Suprapubic skin (tissue), 4 donors: ENCODE results near the gene PIK3IP1. TPM values are rescaled to one million over a fixed set of nuclear protein-coding genes. Genes with fewer than 3 reads are reported as not detected.

Experiments used
- DNase-seq, 2 donors: peaks; one replicate each; pipeline ENCODE4 v3.0.0-alpha.2; 2019; ENCODE audit warnings: low spot score in 2 of 2
- H3K27ac ChIP-seq: fragments of 200-600 bp; sonication (generic); one replicate; pipeline ENCODE4 v1.5.1; 2019
- H3K27me3 ChIP-seq: fragments of 200-600 bp; sonication (generic); one replicate; pipeline ENCODE4 v1.5.1; 2019
- H3K36me3 ChIP-seq: fragments of 200-600 bp; sonication (generic); one replicate; pipeline ENCODE4 v1.5.1; 2019
- H3K4me1 ChIP-seq: fragments of 200-600 bp; sonication (generic); one replicate; pipeline ENCODE4 v1.5.1; 2019
- H3K4me3 ChIP-seq: fragments of 200-600 bp; sonication (generic); one replicate; pipeline ENCODE4 v1.5.1; 2019; ENCODE audit warnings: mild to moderate bottlenecking
- H3K9me3 ChIP-seq: fragments of 200-600 bp; sonication (generic); one replicate; pipeline ENCODE4 v1.5.1; 2019
- EP300 ChIP-seq: sonication (generic); formaldehyde crosslinking; IDR thresholded peaks from one replicate; pipeline ENCODE4 v1.6.1; 2017; ENCODE audit warnings: antibody characterized with exemption
- POLR2A ChIP-seq, 2 donors: fragments of 450-650 bp; IDR thresholded peaks; one replicate each; pipeline ENCODE4 v1.6.1; 2017; ENCODE audit warnings: antibody characterized with exemption in 2 of 2, mild to moderate bottlenecking in 2 of 2, moderate library complexity in 2 of 2
- POLR2AphosphoS5 ChIP-seq, 3 donors: sonication (generic); formaldehyde crosslinking; IDR thresholded peaks; one replicate each; pipeline ENCODE4 v1.6.1; 2017; ENCODE audit warnings: antibody characterized with exemption in 3 of 3
- WGBS: methylation state at CpG from one replicate; pipeline ENCODE4 v1.1.5; 2018; 5-methylcytosine and 5-hydroxymethylcytosine counted together
- total RNA-seq, 4 donors: library from RNA; depleted of rRNA; stranded (reverse); fragments of >200 nt; gene quantifications; one replicate each; pipeline ENCODE4 v1.1.0, GENCODE V29; 2016
- TF ChIP-seq, protein P1 (sequence below), 2 donors: fragments of 200-600 bp in 1 of 2; fragments of 450-650 bp in 1 of 2; sonication (generic) in 1 of 2; IDR thresholded peaks; one replicate each; pipeline ENCODE4 v1.5.1; 2016 to 2019; ENCODE audit warnings: antibody characterized with exemption in 2 of 2, mild to moderate bottlenecking in 1 of 2, moderate library complexity in 1 of 2

The PIK3IP1 gene
- total RNA-seq, 4 donors from 2014 or later = 40.7 to 126 (median 64.4) TPM

GRCh38 chr22:31332010-31332409 is 39.7 kb upstream of the PIK3IP1 start:
- no peak for TF ChIP-seq POLR2AphosphoS5 (IDR thresholded peaks at IDR 0.05)
- no peak for TF ChIP-seq POLR2A (IDR thresholded peaks at IDR 0.05)
- TF ChIP-seq, protein P1, sequence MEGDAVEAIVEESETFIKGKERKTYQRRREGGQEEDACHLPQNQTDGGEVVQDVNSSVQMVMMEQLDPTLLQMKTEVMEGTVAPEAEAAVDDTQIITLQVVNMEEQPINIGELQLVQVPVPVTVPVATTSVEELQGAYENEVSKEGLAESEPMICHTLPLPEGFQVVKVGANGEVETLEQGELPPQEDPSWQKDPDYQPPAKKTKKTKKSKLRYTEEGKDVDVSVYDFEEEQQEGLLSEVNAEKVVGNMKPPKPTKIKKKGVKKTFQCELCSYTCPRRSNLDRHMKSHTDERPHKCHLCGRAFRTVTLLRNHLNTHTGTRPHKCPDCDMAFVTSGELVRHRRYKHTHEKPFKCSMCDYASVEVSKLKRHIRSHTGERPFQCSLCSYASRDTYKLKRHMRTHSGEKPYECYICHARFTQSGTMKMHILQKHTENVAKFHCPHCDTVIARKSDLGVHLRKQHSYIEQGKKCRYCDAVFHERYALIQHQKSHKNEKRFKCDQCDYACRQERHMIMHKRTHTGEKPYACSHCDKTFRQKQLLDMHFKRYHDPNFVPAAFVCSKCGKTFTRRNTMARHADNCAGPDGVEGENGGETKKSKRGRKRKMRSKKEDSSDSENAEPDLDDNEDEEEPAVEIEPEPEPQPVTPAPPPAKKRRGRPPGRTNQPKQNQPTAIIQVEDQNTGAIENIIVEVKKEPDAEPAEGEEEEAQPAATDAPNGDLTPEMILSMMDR (IDR thresholded peaks at IDR 0.05) = no peak
- no peak for TF ChIP-seq EP300
- DNase-seq = no peak
- Histone ChIP-seq H3K4me1 (peaks cover 35% of the 10 kb centered on the region), H3K27me3 (no peaks in the 10 kb centered on the region), H3K36me3 (peaks cover 80% of the 10 kb centered on the region), H3K4me3 (no peak overlapping the region), H3K27ac (no peak overlapping the region), H3K9me3 (no peaks in the 10 kb centered on the region)
- 90% methylated on average over 8 of the region's 8 CpGs for WGBS

GRCh38 chr22:31329453-31330215 is 37.3 kb upstream of the PIK3IP1 start:
- H3K27me3 ChIP-seq = no peaks in the 10 kb centered on the region
- H3K4me1 ChIP-seq = peaks cover 33% of the 10 kb centered on the region
- no peak for DNase-seq
- H3K4me3 ChIP-seq = no peak overlapping the region
- no peaks in the 10 kb centered on the region for H3K9me3 ChIP-seq
- H3K36me3 ChIP-seq = peaks cover 90% of the 10 kb centered on the region
- 79% methylated on average over 9 of the region's 9 CpGs for WGBS
- TF ChIP-seq EP300 (no peak), POLR2AphosphoS5 (IDR thresholded peaks at IDR 0.05) (no peak), POLR2A (IDR thresholded peaks at IDR 0.05) (no peak)
- TF ChIP-seq, protein P1 (IDR thresholded peaks at IDR 0.05) = no peak
- H3K27ac ChIP-seq = no peak overlapping the region

DNA sequence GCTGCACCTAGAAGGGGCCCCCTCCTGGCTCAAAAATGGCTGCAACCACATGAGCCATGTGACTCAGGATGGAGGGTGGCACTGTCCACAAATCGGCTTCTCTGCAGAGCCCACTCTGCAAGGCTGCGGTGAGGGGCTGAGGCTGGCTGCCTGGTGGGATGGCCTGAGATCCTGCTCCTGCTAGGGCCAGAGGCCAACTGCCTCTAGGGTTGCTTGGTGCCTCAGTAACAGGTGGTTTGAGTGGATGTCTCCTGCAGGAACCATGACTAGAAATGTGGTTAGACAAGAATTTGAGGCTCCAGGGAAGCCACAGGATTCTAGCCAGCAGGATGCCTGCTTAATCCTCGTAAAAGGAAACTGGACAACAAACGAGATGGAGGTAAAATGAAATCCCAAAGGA is 36.7 kb upstream of the PIK3IP1 start:
- Histone ChIP-seq H3K9me3 (no peaks in the 10 kb centered on the region), H3K4me3 (no peak overlapping the region), H3K27me3 (no peaks in the 10 kb centered on the region), H3K4me1 (peaks cover 27% of the 10 kb centered on the region), H3K27ac (no peak overlapping the region), H3K36me3 (peaks cover 86% of the 10 kb centered on the region)
- DNase-seq = no peak
- 78% methylated on average over 4 of the region's 4 CpGs for WGBS
- TF ChIP-seq POLR2A (IDR thresholded peaks at IDR 0.05) (no peak), POLR2AphosphoS5 (IDR thresholded peaks at IDR 0.05) (no peak), EP300 (no peak)
- TF ChIP-seq, protein P1 (IDR thresholded peaks at IDR 0.05) = no peak

GRCh38 chr22:31328544-31328960 is 36.3 kb upstream of the PIK3IP1 start:
- H3K27ac ChIP-seq = no peak overlapping the region
- H3K36me3 ChIP-seq = peaks cover 82% of the 10 kb centered on the region
- no peaks in the 10 kb centered on the region for H3K27me3 ChIP-seq
- peaks cover 22% of the 10 kb centered on the region for H3K4me1 ChIP-seq
- no peaks in the 10 kb centered on the region for H3K9me3 ChIP-seq
- H3K4me3 ChIP-seq = no peak overlapping the region
- DNase-seq = no peak
- WGBS = 96% methylated on average over 7 of the region's 13 CpGs
- TF ChIP-seq EP300 (no peak), POLR2A (IDR thresholded peaks at IDR 0.05) (no peak)
- TF ChIP-seq, protein P1 (IDR thresholded peaks at IDR 0.05) = no peak

DNA sequence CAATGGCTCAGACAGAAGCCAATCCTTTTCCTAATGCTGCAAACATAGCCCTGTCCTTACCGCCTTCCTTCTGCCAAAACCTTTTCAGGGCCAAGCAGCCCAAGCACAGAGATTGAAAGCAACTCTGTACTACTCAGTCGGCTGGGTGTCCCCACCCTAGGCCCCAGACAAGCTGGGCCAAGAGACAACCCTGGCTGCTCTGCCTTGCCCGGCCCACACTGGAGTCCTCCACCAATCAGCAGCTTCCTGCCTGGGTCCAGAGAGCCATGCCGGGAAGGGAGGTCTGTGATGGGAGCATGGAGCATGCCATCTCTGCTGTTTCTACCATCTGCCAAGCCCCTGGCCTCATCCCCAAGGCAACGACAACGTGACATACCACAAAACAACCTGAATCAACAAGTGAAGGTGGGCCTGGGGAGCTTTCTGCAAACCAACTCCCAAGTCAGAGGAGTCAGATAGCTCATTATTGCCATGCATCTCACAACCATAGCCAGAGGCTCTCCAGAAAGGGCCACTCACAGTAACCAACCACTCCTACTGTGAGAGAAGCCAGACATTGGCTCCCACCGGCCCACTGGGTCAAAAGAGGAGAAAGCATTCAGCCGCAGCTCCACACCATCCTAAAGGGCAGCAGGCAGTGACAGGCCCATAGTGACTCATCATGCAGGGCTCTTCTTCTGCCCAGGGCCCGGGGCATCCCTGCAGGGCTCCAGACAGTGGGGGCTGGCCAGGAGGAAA is 35.7 kb upstream of the PIK3IP1 start:
- H3K9me3 ChIP-seq = no peaks in the 10 kb centered on the region
- no peak overlapping the region for H3K4me3 ChIP-seq
- H3K4me1 ChIP-seq = peaks cover 20% of the 10 kb centered on the region
- H3K27me3 ChIP-seq = no peaks in the 10 kb centered on the region
- no peak overlapping the region for H3K27ac ChIP-seq
- peaks cover 79% of the 10 kb centered on the region for H3K36me3 ChIP-seq
- TF ChIP-seq POLR2AphosphoS5 (IDR thresholded peaks at IDR 0.05) (no peak), POLR2A (IDR thresholded peaks at IDR 0.05) (no peak), EP300 (no peak)
- TF ChIP-seq, protein P1 (IDR thresholded peaks at IDR 0.05) = no peak
- no peak for DNase-seq
- 57% methylated on average over 3 of the region's 9 CpGs for WGBS
